Trophoblast cell (in vitro differentiated cells and primary cell): ENCODE measurements around the gene ACOX3.
"Not testable (repeated sequence)": the region's sequence is repeated elsewhere in the genome, so short reads cannot be mapped to it uniquely, and the experiment has no call there.

Experiments
- DNase-seq, 2 donors: peaks; one replicate each; pipeline ENCODE4 v3.0.0-alpha.2; 2016
- H2AFZ ChIP-seq: 2 replicates; pipeline ENCODE4 v1.6.1; 2013; ENCODE audit warnings: low read length, moderate library complexity, mild to moderate bottlenecking; ENCODE audit not compliant: insufficient read depth, poor library complexity
- H2AK5ac ChIP-seq: 2 replicates; pipeline ENCODE4 v1.6.1; 2013; ENCODE audit warnings: mild to moderate bottlenecking, low read length
- H2BK120ac ChIP-seq: 2 replicates; pipeline ENCODE4 v1.6.1; 2013; ENCODE audit warnings: low read length, mild to moderate bottlenecking, moderate library complexity; ENCODE audit not compliant: insufficient read depth, poor library complexity
- H2BK12ac ChIP-seq: 2 replicates; pipeline ENCODE4 v1.6.1; 2013; ENCODE audit warnings: mild to moderate bottlenecking, low read length, moderate library complexity
- H2BK5ac ChIP-seq: 2 replicates; pipeline ENCODE4 v1.6.1; 2013; ENCODE audit warnings: low read length, low read depth, moderate library complexity, mild to moderate bottlenecking; ENCODE audit not compliant: poor library complexity
- H3K14ac ChIP-seq: 2 replicates; pipeline ENCODE4 v1.6.1; 2013; ENCODE audit warnings: mild to moderate bottlenecking, low read length
- H3K18ac ChIP-seq: 2 replicates; pipeline ENCODE4 v1.6.1; 2013; ENCODE audit warnings: mild to moderate bottlenecking, low read length
- H3K23ac ChIP-seq: 2 replicates; pipeline ENCODE4 v1.6.1; 2013; ENCODE audit warnings: low read length
- H3K27ac ChIP-seq: 2 replicates; pipeline ENCODE4 v1.5.1; 2013; ENCODE audit warnings: low read depth, mild to moderate bottlenecking, inconsistent platforms, low read length, moderate library complexity
- H3K27me3 ChIP-seq: 2 replicates; pipeline ENCODE4 v1.6.1; 2013; ENCODE audit warnings: inconsistent platforms, mild to moderate bottlenecking, low read length, moderate library complexity; ENCODE audit not compliant: insufficient read depth
- H3K36me3 ChIP-seq, 2 experiments: 1 replicate in 1 of 2; 2 replicates in 1 of 2; pipeline ENCODE4 v1.6.1; 2013; ENCODE audit warnings: low read length in 2 of 2, mild to moderate bottlenecking in 2 of 2, moderate library complexity in 1 of 2; ENCODE audit not compliant: insufficient read depth in 2 of 2, control insufficient read depth in 1 of 2
- H3K4ac ChIP-seq: 2 replicates; pipeline ENCODE4 v1.6.1; 2013; ENCODE audit warnings: low read depth, mild to moderate bottlenecking, low read length, moderate library complexity
- H3K4me1 ChIP-seq, 2 experiments: 1 replicate in 1 of 2; 2 replicates in 1 of 2; pipeline ENCODE4 v1.6.1; 2013; ENCODE audit warnings: low read length in 2 of 2, mild to moderate bottlenecking in 2 of 2, moderate library complexity in 1 of 2; ENCODE audit not compliant: insufficient read depth in 2 of 2, control insufficient read depth in 1 of 2
- H3K4me2 ChIP-seq: 2 replicates; pipeline ENCODE4 v1.6.1; 2013; ENCODE audit warnings: inconsistent platforms, mild to moderate bottlenecking, low read length, moderate library complexity
- H3K4me3 ChIP-seq: 2 replicates; pipeline ENCODE4 v1.5.1; 2013; ENCODE audit warnings: mild to moderate bottlenecking, low read depth, low read length, inconsistent platforms
- H3K79me1 ChIP-seq: one replicate; pipeline ENCODE4 v1.6.1; 2013; ENCODE audit warnings: low read length
- H3K79me2 ChIP-seq: 2 replicates; pipeline ENCODE4 v1.6.1; 2013; ENCODE audit warnings: low read length, mild to moderate bottlenecking; ENCODE audit not compliant: control insufficient read depth, insufficient read depth, poor library complexity
- H3K9ac ChIP-seq: 2 replicates; pipeline ENCODE4 v1.6.1; 2013; ENCODE audit warnings: mild to moderate bottlenecking, low read length
- H3K9me3 ChIP-seq: 2 replicates; pipeline ENCODE4 v1.6.1; 2013; ENCODE audit warnings: low read depth, mild to moderate bottlenecking, control low read depth, inconsistent platforms, low read length; ENCODE audit not compliant: insufficient read depth
- H4K12ac ChIP-seq: 2 replicates; pipeline ENCODE4 v1.6.1; 2013; ENCODE audit warnings: low read depth, mild to moderate bottlenecking, low read length, moderate library complexity
- H4K8ac ChIP-seq: 2 replicates; pipeline ENCODE4 v1.6.1; 2013; ENCODE audit warnings: low read depth, mild to moderate bottlenecking, low read length, moderate library complexity
- H4K91ac ChIP-seq: one replicate; pipeline ENCODE4 v1.6.1; 2013; ENCODE audit warnings: low read depth, mild to moderate bottlenecking, low read length, moderate library complexity
- WGBS: extraction: QIAGEN DNeasy Blood & Tissue Kit; methylation state at CpG from one replicate; pipeline ENCODE4 v1.1.7; 2013; ENCODE audit warnings: missing lambda C conversion rate; ENCODE audit not compliant: insufficient read length, insufficient coverage; ENCODE audit errors: extremely low coverage; 5-methylcytosine and 5-hydroxymethylcytosine counted together

Gene ACOX3

GRCh38 chr4:8349664-8350236 is 90.8 kb downstream of the ACOX3 start:
- Histone ChIP-seq H2BK12ac (no peak overlapping the region), H4K91ac (no peak overlapping the region), H2AFZ (no peak overlapping the region), H3K4me2 (no peak overlapping the region), H3K36me3 (no peaks in the 10 kb centered on the region), H3K9me3 (no peaks in the 10 kb centered on the region), H4K12ac (no peak overlapping the region), H3K27ac (no peak overlapping the region), H3K79me1 (no peaks in the 10 kb centered on the region), H3K4me3 (no peak overlapping the region), H3K9ac (no peak overlapping the region), H2BK5ac (no peak overlapping the region), H2AK5ac (no peak overlapping the region), H3K18ac (no peak overlapping the region), H4K8ac (no peak overlapping the region), H2BK120ac (no peak overlapping the region), H3K79me2 (no peaks in the 10 kb centered on the region), H3K14ac (no peak overlapping the region), H3K23ac (no peak overlapping the region), H3K4me1 (peaks cover 2 to 5% of the 10 kb centered on the region in 2 experiments), H3K4ac (no peak overlapping the region), H3K27me3 (no peaks in the 10 kb centered on the region)
- WGBS, result no CpG with 5 or more reads among the region's 7 CpGs
- DNase-seq, result no peak

GRCh38 chr4:8349236-8349635 is 91.3 kb downstream of the ACOX3 start:
- H4K12ac ChIP-seq, H3K14ac ChIP-seq, H3K79me1 ChIP-seq, H2BK5ac ChIP-seq, H2AK5ac ChIP-seq, H4K8ac ChIP-seq, H3K27ac ChIP-seq, H2AFZ ChIP-seq, H2BK12ac ChIP-seq, H3K9me3 ChIP-seq, H3K4ac ChIP-seq, H3K79me2 ChIP-seq, H4K91ac ChIP-seq, H3K4me2 ChIP-seq, H3K23ac ChIP-seq, H3K36me3 ChIP-seq, DNase-seq, H3K4me1 ChIP-seq, H3K27me3 ChIP-seq, H3K4me3 ChIP-seq, H2BK120ac ChIP-seq, H3K9ac ChIP-seq, H3K18ac ChIP-seq: not testable (repeated sequence)
- WGBS, result no CpG with 5 or more reads among the region's 11 CpGs

- H4K91ac ChIP-seq, result no peak overlapping the region
- no CpG with 5 or more reads among the region's 6 CpGs for WGBS
These were observed 92.5 kb downstream of the ACOX3 start for GRCh38 chr4:8348071-8348470.

GRCh38 chr4:8347660-8348059 is 92.9 kb downstream of the ACOX3 start:
- H2BK5ac ChIP-seq, result no peak overlapping the region
- H3K9me3 ChIP-seq, result no peaks in the 10 kb centered on the region
- peaks cover 5 to 9% of the 10 kb centered on the region in 2 experiments for H3K4me1 ChIP-seq
- H4K12ac ChIP-seq, result no peak overlapping the region
- no peak overlapping the region for H3K18ac ChIP-seq
- H3K4ac ChIP-seq, result no peak overlapping the region
- H3K36me3 ChIP-seq, result no peaks in the 10 kb centered on the region
- no peak overlapping the region for H3K27ac ChIP-seq
- no peak overlapping the region for H2AFZ ChIP-seq
- WGBS, result no CpG with 5 or more reads among the region's 7 CpGs
- H4K8ac ChIP-seq, result no peak overlapping the region
- H2BK12ac ChIP-seq, result no peak overlapping the region
- no peak overlapping the region for H2AK5ac ChIP-seq
- H4K91ac ChIP-seq, result no peak overlapping the region
- no peak overlapping the region for H2BK120ac ChIP-seq
- H3K4me3 ChIP-seq, result no peak overlapping the region
- no peak overlapping the region for H3K23ac ChIP-seq
- no peak overlapping the region for H3K9ac ChIP-seq
- H3K79me2 ChIP-seq, result no peaks in the 10 kb centered on the region
- H3K4me2 ChIP-seq, result no peak overlapping the region
- H3K27me3 ChIP-seq, result no peaks in the 10 kb centered on the region
- H3K79me1 ChIP-seq, result peaks cover 2% of the 10 kb centered on the region
- no peak overlapping the region for H3K14ac ChIP-seq
- no peak for DNase-seq

More at GRCh38 chr4:8348071-8348470, 92.5 kb downstream of the ACOX3 start:
- H2BK120ac ChIP-seq, result no peak overlapping the region
- H3K27ac ChIP-seq, result no peak overlapping the region
- peaks cover 2% of the 10 kb centered on the region for H3K79me1 ChIP-seq
- no peaks in the 10 kb centered on the region for H3K36me3 ChIP-seq
- H3K4me1 ChIP-seq, result peaks cover 2 to 5% of the 10 kb centered on the region in 2 experiments
- H3K23ac ChIP-seq, result no peak overlapping the region
- no peaks in the 10 kb centered on the region for H3K79me2 ChIP-seq
- H2BK12ac ChIP-seq, result no peak overlapping the region
- H3K4ac ChIP-seq, result no peak overlapping the region
- H3K27me3 ChIP-seq, result no peaks in the 10 kb centered on the region
- no peak overlapping the region for H3K4me3 ChIP-seq
- no peaks in the 10 kb centered on the region for H3K9me3 ChIP-seq
- H4K8ac ChIP-seq, result no peak overlapping the region
- no peak overlapping the region for H2AK5ac ChIP-seq
- no peak for DNase-seq
- H3K4me2 ChIP-seq, result no peak overlapping the region
- no peak overlapping the region for H3K18ac ChIP-seq
- H4K12ac ChIP-seq, result no peak overlapping the region
- no peak overlapping the region for H3K14ac ChIP-seq
- H2BK5ac ChIP-seq, result no peak overlapping the region
- H3K9ac ChIP-seq, result no peak overlapping the region
- H2AFZ ChIP-seq, result no peak overlapping the region
